CD4-positive, alpha-beta T cell (primary cell): ENCODE measurements around the gene ADIRF. TPM values are rescaled to one million over a fixed set of nuclear protein-coding genes. Genes with fewer than 3 reads are reported as not detected.

Source experiments
- ATAC-seq: fragments of 200-7000 bp; cut with Tn5 transposase; one replicate; pipeline ENCODE4 v1.10.0; 2022; ENCODE audit warnings: mild to moderate bottlenecking; ENCODE audit not compliant: poor library complexity
- CTCF ChIA-PET: fragments of 350-600 bp; sonication (Branson Sonifier 250); formaldehyde crosslinking; loops from one replicate; lab custom pipeline; 2021; ENCODE audit warnings: antibody characterized with exemption, inconsistent platforms; lab: Charles Lee
- POLR2A ChIA-PET: fragments of 350-600 bp; sonication (Branson Sonifier 250); formaldehyde crosslinking; loops from one replicate; lab custom pipeline; 2021; ENCODE audit warnings: antibody characterized with exemption, inconsistent platforms; lab: Charles Lee
- DNase-seq, 14 experiments: peaks; one replicate each; pipeline ENCODE4 v3.0.0-alpha.2; 2013 to 2020; ENCODE audit warnings: mixed read lengths in 2 of 14
- H3K27ac ChIP-seq, 2 donors: one replicate each; pipeline versions ENCODE4 v1.5.1 to v1.7.0; 2013; ENCODE audit warnings: low read length in 2 of 2, low read depth in 1 of 2, mild to moderate bottlenecking in 1 of 2
- H3K27me3 ChIP-seq, 2 experiments: 1 replicate in 1 of 2; 2 replicates in 1 of 2; pipeline versions ENCODE4 v1.6.1 to v1.7.0; 2013; ENCODE audit warnings: low read length in 2 of 2, control low read depth in 1 of 2, mild to moderate bottlenecking in 1 of 2, moderate library complexity in 1 of 2; ENCODE audit not compliant: insufficient read depth in 2 of 2, control insufficient read depth in 1 of 2
- H3K36me3 ChIP-seq: one replicate; pipeline ENCODE4 v1.6.1; 2013; ENCODE audit warnings: low read length, control low read depth; ENCODE audit not compliant: insufficient read depth
- H3K4me1 ChIP-seq: one replicate; pipeline ENCODE4 v1.6.1; 2013; ENCODE audit warnings: low read length, control low read depth; ENCODE audit not compliant: insufficient read depth
- H3K4me3 ChIP-seq: one replicate; pipeline ENCODE4 v1.5.1; 2013; ENCODE audit warnings: mild to moderate bottlenecking, low read length, moderate library complexity
- H3K9me3 ChIP-seq, 2 experiments: 1 replicate in 1 of 2; 2 replicates in 1 of 2; pipeline versions ENCODE4 v1.6.1 to v1.7.0; 2013; ENCODE audit warnings: low read length in 2 of 2, mild to moderate bottlenecking in 2 of 2, control low read depth in 1 of 2, moderate library complexity in 1 of 2; ENCODE audit not compliant: control insufficient read depth in 1 of 2, insufficient read depth in 1 of 2
- H3K27ac Mint-ChIP-seq: one replicate; pipeline ENCODE4 v1.8.0; 2020; ENCODE audit warnings: mixed read lengths
- H3K27me3 Mint-ChIP-seq: one replicate; pipeline ENCODE4 v1.8.0; 2021; ENCODE audit warnings: mixed read lengths
- H3K36me3 Mint-ChIP-seq: one replicate; pipeline ENCODE4 v1.8.0; 2021; ENCODE audit warnings: low read depth, mixed read lengths
- H3K4me1 Mint-ChIP-seq: one replicate; pipeline ENCODE4 v1.8.0; 2021; ENCODE audit warnings: low read depth, mixed read lengths
- H3K4me3 Mint-ChIP-seq: one replicate; pipeline ENCODE4 v1.8.0; 2020; ENCODE audit warnings: mild to moderate bottlenecking, mixed read lengths
- H3K9me3 Mint-ChIP-seq: one replicate; pipeline ENCODE4 v1.8.0; 2020; ENCODE audit warnings: mixed read lengths
- CTCF ChIP-seq: fragments of 200-600 bp; IDR thresholded peaks from one replicate; pipeline ENCODE4 v1.8.0; 2022; ENCODE audit warnings: antibody characterized with exemption, mild to moderate bottlenecking
- intact Hi-C, 2 experiments: fragments of 100-400 bp; cut with DNase I in 1 of 2; cut with micrococcal nuclease in 1 of 2; formaldehyde crosslinking; loops; one replicate each; pipeline versions ENCODE4 v1.15.1 to v1.9.0; 2023 to 2025; cut with DNase I, micrococcal nuclease
- polyA plus RNA-seq, 2 donors: library from polyadenylated mRNA; unstranded; fragments of 120-200 nt; gene quantifications; one replicate each; pipeline ENCODE4 v1.2.1, GENCODE V29; 2013
- total RNA-seq, 174 experiments: library from RNA in 2 of 174; stranded (reverse) in 2 of 174; gene quantifications; one replicate each; pipeline ENCODE4 v1.2.3 and lab custom pipeline; 2021 to 2026

ADIRF gene
- total RNA-seq = not detected
- polyA plus RNA-seq (2013, experiment 1 of 2) = 0.47 TPM
- polyA plus RNA-seq (2013, experiment 2 of 2) = 0.79 TPM
- 0 to 0.54 (median 0.05) reads per million in 172 experiments for total RNA-seq (lab: John Stamatoyannopoulos, UW)

GRCh38 chr10:86968271-86968993 lies at the start of gene ADIRF:
Gene ADIRF (plus strand): TSS chr10:86968482. CDS start chr10:86968545, 63 bp downstream.
- DNase-seq (peak in 6 of 14 experiments; percentile 24 to 52 (median 38)), ATAC-seq (no peak)

GRCh38 chr10:86922553-86922961 lies 45.7 kb upstream of the ADIRF start:
- H3K4me3 Mint-ChIP-seq = no peak overlapping the region
- no peak overlapping the region for H3K27ac ChIP-seq
- H3K27me3 Mint-ChIP-seq = no peaks in the 10 kb centered on the region
- TF ChIP-seq CTCF = no peak
- no peak for DNase-seq
- no peaks in the 10 kb centered on the region for H3K9me3 ChIP-seq
- H3K4me1 ChIP-seq = no peaks in the 10 kb centered on the region
- H3K27me3 ChIP-seq = no peaks in the 10 kb centered on the region
- no peak for ATAC-seq
- H3K36me3 ChIP-seq = peaks cover 16% of the 10 kb centered on the region
- H3K4me3 ChIP-seq = no peak overlapping the region
- intact Hi-C loops = no loop called here
- ChIA-PET CTCF (no interaction called here), POLR2A (no interaction called here)
- no peaks in the 10 kb centered on the region for H3K9me3 Mint-ChIP-seq
- no peak overlapping the region for H3K27ac Mint-ChIP-seq
- H3K4me1 Mint-ChIP-seq = no peaks in the 10 kb centered on the region
- H3K36me3 Mint-ChIP-seq = peaks cover 27% of the 10 kb centered on the region

More at GRCh38 chr10:86968271-86968993, at the start of gene ADIRF:
- no peaks in the 10 kb centered on the region for H3K27me3 ChIP-seq
- Mint-ChIP-seq H3K4me3 (peak within 1 kb of the TSS; percentile 73), H3K4me1 (peaks cover 46% of the 10 kb centered on the region), H3K36me3 (no peaks in the 10 kb centered on the region), H3K27ac (peak within 1 kb of the TSS; percentile 93), H3K27me3 (no peaks in the 10 kb centered on the region), H3K9me3 (no peaks in the 10 kb centered on the region)
- intact Hi-C loops = loop anchor here (10.0 kb wide), 2 partner anchors 284 to 564 kb away; no protein-coding TSS in a partner anchor
- POLR2A ChIA-PET = interaction anchor here (1.7 to 3.1 kb wide), 2 partner anchors 29 to 126 kb away, joined by 6 to 32 read pairs; partner anchors contain the start of genes GLUD1 and SHLD2
- no peak for TF ChIP-seq CTCF
- CTCF ChIA-PET = interaction anchor here (2.6 kb wide), 1 partner anchor 8 kb away, joined by 8 read pairs; no protein-coding TSS in a partner anchor
- no peaks in the 10 kb centered on the region for H3K9me3 ChIP-seq
- H3K4me1 ChIP-seq = peaks cover 66% of the 10 kb centered on the region
- peak within 1 kb of the TSS in 1 of 2 donors; percentile 6 for H3K27ac ChIP-seq
- H3K36me3 ChIP-seq = no peaks in the 10 kb centered on the region
- H3K4me3 ChIP-seq = peak within 1 kb of the TSS; percentile 19

GRCh38 chr10:86929468-86930380 lies 38.6 kb upstream of the ADIRF start:
- H3K4me3 ChIP-seq = no peak overlapping the region
- no peaks in the 10 kb centered on the region for H3K9me3 ChIP-seq
- no peak for TF ChIP-seq CTCF
- ATAC-seq = no peak
- no peak for DNase-seq
- Mint-ChIP-seq H3K9me3 (no peaks in the 10 kb centered on the region), H3K4me1 (no peaks in the 10 kb centered on the region), H3K36me3 (no peaks in the 10 kb centered on the region), H3K4me3 (no peak overlapping the region), H3K27me3 (no peaks in the 10 kb centered on the region), H3K27ac (no peak overlapping the region)
- no peaks in the 10 kb centered on the region for H3K27me3 ChIP-seq
- no peaks in the 10 kb centered on the region for H3K36me3 ChIP-seq
- H3K27ac ChIP-seq = no peak overlapping the region
- intact Hi-C loops = no loop called here
- no peaks in the 10 kb centered on the region for H3K4me1 ChIP-seq
- ChIA-PET POLR2A (no interaction called here), CTCF (no interaction called here)
